ENCODE data around the gene HEYL. TPM values are rescaled to one million over a fixed set of nuclear protein-coding genes. Genes with fewer than 3 reads are reported as not detected.

HEYL gene
- total RNA-seq, 1 experiment from 2014 or later, result 3.4 TPM

GRCh38 chr1:39625462-39626273, 13.8 kb downstream of the HEYL start:
- no peaks in the 10 kb centered on the region for H3K36me3 Mint-ChIP-seq (ENCODE audit: insufficient read depth, unreplicated experiment)
- TF ChIP-seq, protein P1, sequence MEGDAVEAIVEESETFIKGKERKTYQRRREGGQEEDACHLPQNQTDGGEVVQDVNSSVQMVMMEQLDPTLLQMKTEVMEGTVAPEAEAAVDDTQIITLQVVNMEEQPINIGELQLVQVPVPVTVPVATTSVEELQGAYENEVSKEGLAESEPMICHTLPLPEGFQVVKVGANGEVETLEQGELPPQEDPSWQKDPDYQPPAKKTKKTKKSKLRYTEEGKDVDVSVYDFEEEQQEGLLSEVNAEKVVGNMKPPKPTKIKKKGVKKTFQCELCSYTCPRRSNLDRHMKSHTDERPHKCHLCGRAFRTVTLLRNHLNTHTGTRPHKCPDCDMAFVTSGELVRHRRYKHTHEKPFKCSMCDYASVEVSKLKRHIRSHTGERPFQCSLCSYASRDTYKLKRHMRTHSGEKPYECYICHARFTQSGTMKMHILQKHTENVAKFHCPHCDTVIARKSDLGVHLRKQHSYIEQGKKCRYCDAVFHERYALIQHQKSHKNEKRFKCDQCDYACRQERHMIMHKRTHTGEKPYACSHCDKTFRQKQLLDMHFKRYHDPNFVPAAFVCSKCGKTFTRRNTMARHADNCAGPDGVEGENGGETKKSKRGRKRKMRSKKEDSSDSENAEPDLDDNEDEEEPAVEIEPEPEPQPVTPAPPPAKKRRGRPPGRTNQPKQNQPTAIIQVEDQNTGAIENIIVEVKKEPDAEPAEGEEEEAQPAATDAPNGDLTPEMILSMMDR (IDR thresholded peaks at IDR 0.05; ENCODE audit: insufficient read depth in 1 of 2, low read depth in 1 of 2, low read length in 1 of 2, severe bottlenecking in 1 of 2, unreplicated experiment in 1 of 2), result no peak
- Histone ChIP-seq H3K9me3 (no peaks in the 10 kb centered on the region), H3K36me3 (ENCODE audit: control insufficient read depth, insufficient read depth, low read length) (no peaks in the 10 kb centered on the region), H3K27me3 (replicated peaks; ENCODE audit: control insufficient read depth, insufficient read depth, low read length) (no peaks in the 10 kb centered on the region), H3K4me3 (ENCODE audit: low read depth, low read length) (no peak overlapping the region), H3K4me1 (no peaks in the 10 kb centered on the region)
- H3K27ac Mint-ChIP-seq (ENCODE audit: unreplicated experiment), result no peak overlapping the region
- no peak for DNase-seq
- H3K27me3 Mint-ChIP-seq (ENCODE audit: insufficient read depth, unreplicated experiment), result no peaks in the 10 kb centered on the region
- no TSS peak for BruUV-seq (replicated peaks)
- H3K9me3 Mint-ChIP-seq (ENCODE audit: unreplicated experiment), result no peaks in the 10 kb centered on the region
- intact Hi-C loops (cut with micrococcal nuclease; ENCODE audit: unreplicated experiment), result no loop called here
- H3K4me1 Mint-ChIP-seq (ENCODE audit: low read depth, unreplicated experiment), result no peaks in the 10 kb centered on the region
- ChIA-PET POLR2A (no interaction called here), CTCF (interaction anchor here (0.6 kb wide), 1 partner anchor 19 kb away, joined by 3 read pairs; no protein-coding TSS in a partner anchor)
- no peak overlapping the region for H3K4me3 Mint-ChIP-seq (ENCODE audit: unreplicated experiment)

GRCh38 chr1:39625009-39625408, 14.4 kb downstream of the HEYL start:
- CTCF ChIA-PET, result no interaction called here
- Histone ChIP-seq H3K27me3 (replicated peaks; ENCODE audit: control insufficient read depth, insufficient read depth, low read length) (no peaks in the 10 kb centered on the region), H3K9me3 (no peaks in the 10 kb centered on the region), H3K36me3 (ENCODE audit: control insufficient read depth, insufficient read depth, low read length) (no peaks in the 10 kb centered on the region), H3K4me3 (ENCODE audit: low read depth, low read length) (no peak overlapping the region), H3K4me1 (no peaks in the 10 kb centered on the region)
- no TSS peak for BruUV-seq (replicated peaks)
- Mint-ChIP-seq H3K4me3 (ENCODE audit: unreplicated experiment) (no peak overlapping the region), H3K27ac (ENCODE audit: unreplicated experiment) (no peak overlapping the region), H3K4me1 (ENCODE audit: low read depth, unreplicated experiment) (no peaks in the 10 kb centered on the region), H3K9me3 (ENCODE audit: unreplicated experiment) (no peaks in the 10 kb centered on the region), H3K36me3 (ENCODE audit: insufficient read depth, unreplicated experiment) (no peaks in the 10 kb centered on the region), H3K27me3 (ENCODE audit: insufficient read depth, unreplicated experiment) (no peaks in the 10 kb centered on the region)
- TF ChIP-seq, protein P1 (IDR thresholded peaks at IDR 0.05; ENCODE audit: insufficient read depth in 1 of 2, low read depth in 1 of 2, low read length in 1 of 2, severe bottlenecking in 1 of 2, unreplicated experiment in 1 of 2), result no peak
- intact Hi-C loops (cut with micrococcal nuclease; ENCODE audit: unreplicated experiment), result no loop called here
- no peak for DNase-seq
- POLR2A ChIA-PET, result no interaction called here

DNA sequence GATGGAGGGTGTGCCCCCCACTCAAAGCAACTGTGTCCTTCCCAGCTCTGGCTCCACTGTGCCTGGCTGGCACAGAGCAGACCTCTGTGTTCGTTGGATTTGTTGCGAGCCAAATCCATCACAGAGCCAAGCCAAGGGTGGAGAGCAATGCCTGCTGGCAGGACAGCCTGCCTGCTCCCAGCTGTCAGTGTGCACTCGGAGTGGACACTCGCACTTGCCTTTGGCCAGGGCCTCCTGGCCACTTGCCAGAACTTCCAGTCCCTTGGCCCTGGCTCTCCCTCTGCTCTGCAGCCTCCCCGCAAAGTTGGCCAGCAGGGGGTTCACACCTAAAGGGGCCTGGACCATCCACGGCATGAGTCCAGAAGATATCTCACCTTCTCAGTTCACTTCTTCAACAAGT, 16.4 kb downstream of the HEYL start:
- no peaks in the 10 kb centered on the region for H3K9me3 Mint-ChIP-seq (ENCODE audit: unreplicated experiment)
- Histone ChIP-seq H3K4me1 (no peaks in the 10 kb centered on the region), H3K9me3 (no peaks in the 10 kb centered on the region), H3K27me3 (replicated peaks; ENCODE audit: control insufficient read depth, insufficient read depth, low read length) (no peaks in the 10 kb centered on the region), H3K36me3 (ENCODE audit: control insufficient read depth, insufficient read depth, low read length) (no peaks in the 10 kb centered on the region), H3K4me3 (ENCODE audit: low read depth, low read length) (no peak overlapping the region)
- TF ChIP-seq, protein P1 (IDR thresholded peaks at IDR 0.05; ENCODE audit: insufficient read depth in 1 of 2, low read depth in 1 of 2, low read length in 1 of 2, severe bottlenecking in 1 of 2, unreplicated experiment in 1 of 2), result no peak
- no TSS peak for BruUV-seq (replicated peaks)
- no peak overlapping the region for H3K4me3 Mint-ChIP-seq (ENCODE audit: unreplicated experiment)
- DNase-seq, result no peak
- intact Hi-C loops (cut with micrococcal nuclease; ENCODE audit: unreplicated experiment), result no loop called here
- H3K27ac Mint-ChIP-seq (ENCODE audit: unreplicated experiment), result no peak overlapping the region
- no peaks in the 10 kb centered on the region for H3K27me3 Mint-ChIP-seq (ENCODE audit: insufficient read depth, unreplicated experiment)
- H3K4me1 Mint-ChIP-seq (ENCODE audit: low read depth, unreplicated experiment), result no peaks in the 10 kb centered on the region
- no peaks in the 10 kb centered on the region for H3K36me3 Mint-ChIP-seq (ENCODE audit: insufficient read depth, unreplicated experiment)
- ChIA-PET CTCF (no interaction called here), POLR2A (no interaction called here)
